Subcutaneous abdominal adipose tissue (tissue), 5 donors: ENCODE measurements around the gene TTC39B.

ENCODE experiments used
- H3K27ac ChIP-seq: one replicate; pipeline ENCODE4 v1.7.0; 2013; ENCODE audit warnings: low read depth, mild to moderate bottlenecking, inconsistent platforms, low read length, moderate library complexity
- H3K27me3 ChIP-seq, 5 donors: one replicate each; pipeline ENCODE4 v1.7.0; 2013; ENCODE audit warnings: low read length in 5 of 5, inconsistent platforms in 1 of 5; ENCODE audit not compliant: control insufficient read depth in 5 of 5, insufficient read depth in 4 of 5
- H3K36me3 ChIP-seq, 5 donors: one replicate each; pipeline ENCODE4 v1.7.0; 2013; ENCODE audit warnings: low read length in 5 of 5; ENCODE audit not compliant: control insufficient read depth in 5 of 5, insufficient read depth in 5 of 5
- H3K4me1 ChIP-seq, 5 donors: one replicate each; pipeline ENCODE4 v1.7.0; 2013; ENCODE audit warnings: low read length in 5 of 5, mild to moderate bottlenecking in 3 of 5, moderate library complexity in 1 of 5; ENCODE audit not compliant: control insufficient read depth in 5 of 5, insufficient read depth in 5 of 5
- H3K4me3 ChIP-seq, 5 donors: one replicate each; pipeline ENCODE4 v1.7.0; 2013; ENCODE audit warnings: low read length in 5 of 5, low read depth in 1 of 5
- H3K9ac ChIP-seq, 5 donors: one replicate each; pipeline ENCODE4 v1.7.0; 2013; ENCODE audit warnings: low read length in 5 of 5, mild to moderate bottlenecking in 4 of 5, moderate library complexity in 3 of 5
- H3K9me3 ChIP-seq, 5 donors: one replicate each; pipeline ENCODE4 v1.7.0; 2013; ENCODE audit warnings: low read length in 5 of 5; ENCODE audit not compliant: control insufficient read depth in 5 of 5
- donor health status: healthy.
- donor health status: healthy.
- donor health status: healthy.
- donor health status: healthy.
- donor health status: healthy.

The TTC39B gene

DNA sequence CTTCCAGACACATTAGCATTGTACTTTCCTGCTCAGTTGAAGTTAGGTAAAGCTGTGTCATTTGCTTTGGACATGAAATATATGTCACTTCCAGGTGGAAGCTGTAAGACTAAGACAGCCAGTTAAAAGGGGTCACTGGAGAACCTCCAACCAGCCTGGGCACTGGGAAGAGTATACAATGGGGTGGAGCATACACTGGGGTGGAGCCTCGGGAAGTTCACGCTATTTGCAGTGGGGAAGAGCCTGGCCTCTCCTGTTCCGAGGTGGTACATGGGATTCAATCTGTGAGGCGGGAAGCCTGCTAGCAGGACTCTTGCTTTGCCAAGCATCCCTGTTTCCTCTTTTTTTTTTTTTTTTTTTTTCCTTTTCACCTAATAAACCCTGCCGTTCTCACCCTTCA, 145.3 kb downstream of the TTC39B start:
- Histone ChIP-seq H3K4me1 (peaks cover 0 to 10% (median 0%) of the 10 kb centered on the region in 5 donors), H3K9me3 (no peaks in the 10 kb centered on the region), H3K4me3 (no peak overlapping the region), H3K27ac (no peak overlapping the region), H3K9ac (no peak overlapping the region), H3K27me3 (no peaks in the 10 kb centered on the region), H3K36me3 (no peaks in the 10 kb centered on the region)

- Histone ChIP-seq H3K27ac (no peak overlapping the region), H3K9ac (no peak overlapping the region), H3K4me1 (peaks cover 3 to 21% (median 10%) of the 10 kb centered on the region in 5 donors), H3K27me3 (no peaks in the 10 kb centered on the region), H3K4me3 (no peak overlapping the region), H3K36me3 (no peaks in the 10 kb centered on the region), H3K9me3 (no peaks in the 10 kb centered on the region)
Observed at GRCh38 chr9:15160673-15161072, 146.3 kb downstream of the TTC39B start.

GRCh38 chr9:15158064-15158463, 149.0 kb downstream of the TTC39B start:
- no peaks in the 10 kb centered on the region for H3K36me3 ChIP-seq
- no peak overlapping the region for H3K4me3 ChIP-seq
- H3K27me3 ChIP-seq: no peaks in the 10 kb centered on the region
- no peak overlapping the region for H3K27ac ChIP-seq
- H3K4me1 ChIP-seq: peaks cover 3 to 26% (median 13%) of the 10 kb centered on the region in 5 donors
- no peaks in the 10 kb centered on the region for H3K9me3 ChIP-seq
- H3K9ac ChIP-seq: no peak overlapping the region

DNA sequence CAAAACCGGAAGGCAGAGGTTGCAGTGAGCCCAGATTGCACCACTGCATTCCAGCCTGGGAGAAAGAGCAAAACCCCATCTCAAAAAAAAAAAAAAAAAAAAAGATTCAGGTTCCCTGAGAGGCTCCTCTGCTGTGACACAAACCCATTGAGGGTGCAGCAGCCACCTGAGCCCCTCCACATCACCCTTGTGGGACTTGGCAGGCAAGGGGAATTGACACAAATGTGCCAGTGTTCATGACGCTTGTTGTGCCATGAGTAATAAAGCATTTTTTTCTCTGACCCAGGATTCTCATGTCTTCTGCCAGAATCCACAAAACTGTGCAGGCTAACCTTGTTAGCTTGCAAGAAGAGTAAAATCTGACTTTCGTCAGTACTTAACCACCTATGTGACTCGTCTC, 149.6 kb downstream of the TTC39B start:
- Histone ChIP-seq H3K36me3 (no peaks in the 10 kb centered on the region), H3K9ac (no peak overlapping the region), H3K27ac (no peak overlapping the region), H3K27me3 (no peaks in the 10 kb centered on the region), H3K9me3 (no peaks in the 10 kb centered on the region), H3K4me1 (peaks cover 3 to 26% (median 13%) of the 10 kb centered on the region in 5 donors), H3K4me3 (no peak overlapping the region)

DNA sequence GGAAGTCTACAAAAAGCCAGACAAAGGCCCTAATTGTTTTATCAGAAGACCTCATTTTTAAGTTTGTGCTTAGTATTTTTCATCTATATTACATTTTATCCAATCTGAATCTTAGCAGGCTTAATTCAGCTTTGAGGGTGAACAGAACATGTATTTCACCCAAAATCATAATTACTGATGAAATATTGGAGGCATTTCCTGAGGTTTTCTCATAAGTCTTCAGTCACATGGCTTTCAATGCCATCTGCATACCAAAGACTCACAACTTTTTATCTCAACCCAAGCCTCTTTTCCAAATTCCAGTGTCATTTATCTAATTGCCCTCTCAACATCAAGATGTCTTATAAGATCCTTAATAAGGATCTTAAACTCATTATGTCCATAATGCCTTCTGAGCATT, 150.8 kb downstream of the TTC39B start:
- no peaks in the 10 kb centered on the region for H3K36me3 ChIP-seq
- H3K9ac ChIP-seq: no peak overlapping the region
- peak overlapping the region; percentile 59 for H3K27ac ChIP-seq
- H3K4me1 ChIP-seq: peaks cover 3 to 28% (median 13%) of the 10 kb centered on the region in 5 donors
- no peak overlapping the region for H3K4me3 ChIP-seq
- no peaks in the 10 kb centered on the region for H3K27me3 ChIP-seq
- H3K9me3 ChIP-seq: no peaks in the 10 kb centered on the region

GRCh38 chr9:15155826-15156225, 151.2 kb downstream of the TTC39B start:
- Histone ChIP-seq H3K4me3 (no peak overlapping the region), H3K27me3 (no peaks in the 10 kb centered on the region), H3K36me3 (no peaks in the 10 kb centered on the region), H3K4me1 (peaks cover 3 to 32% (median 13%) of the 10 kb centered on the region in 5 donors), H3K9ac (no peak overlapping the region), H3K9me3 (no peaks in the 10 kb centered on the region), H3K27ac (peak overlapping the region; percentile 59)

GRCh38 chr9:15155323-15155722, 151.7 kb downstream of the TTC39B start:
- H3K36me3 ChIP-seq: no peaks in the 10 kb centered on the region
- peak overlapping the region; percentile 59 for H3K27ac ChIP-seq
- H3K27me3 ChIP-seq: no peaks in the 10 kb centered on the region
- no peaks in the 10 kb centered on the region for H3K9me3 ChIP-seq
- H3K4me1 ChIP-seq: peaks cover 3 to 37% (median 13%) of the 10 kb centered on the region in 5 donors
- H3K9ac ChIP-seq: no peak overlapping the region
- no peak overlapping the region for H3K4me3 ChIP-seq

GRCh38 chr9:15154677-15155076, 152.3 kb downstream of the TTC39B start:
- Histone ChIP-seq H3K9ac (no peak overlapping the region), H3K4me3 (no peak overlapping the region), H3K9me3 (no peaks in the 10 kb centered on the region), H3K27me3 (no peaks in the 10 kb centered on the region), H3K36me3 (no peaks in the 10 kb centered on the region), H3K27ac (no peak overlapping the region), H3K4me1 (peaks cover 3 to 37% (median 13%) of the 10 kb centered on the region in 5 donors)

GRCh38 chr9:15153961-15154360, 153.1 kb downstream of the TTC39B start:
- Histone ChIP-seq H3K27ac (no peak overlapping the region), H3K9me3 (no peaks in the 10 kb centered on the region), H3K4me1 (peaks cover 3 to 37% (median 13%) of the 10 kb centered on the region in 5 donors)

GRCh38 chr9:15150939-15151338, 156.1 kb downstream of the TTC39B start:
- peaks cover 0 to 19% (median 6%) of the 10 kb centered on the region in 5 donors for H3K4me1 ChIP-seq
- H3K36me3 ChIP-seq: no peaks in the 10 kb centered on the region
- H3K27me3 ChIP-seq: no peaks in the 10 kb centered on the region
- no peaks in the 10 kb centered on the region for H3K9me3 ChIP-seq
- H3K4me3 ChIP-seq: no peak overlapping the region
- no peak overlapping the region for H3K27ac ChIP-seq
- no peak overlapping the region for H3K9ac ChIP-seq

More at GRCh38 chr9:15153961-15154360, 153.1 kb downstream of the TTC39B start:
- no peaks in the 10 kb centered on the region for H3K36me3 ChIP-seq
- no peak overlapping the region for H3K9ac ChIP-seq
- H3K4me3 ChIP-seq: no peak overlapping the region
- H3K27me3 ChIP-seq: no peaks in the 10 kb centered on the region

DNA sequence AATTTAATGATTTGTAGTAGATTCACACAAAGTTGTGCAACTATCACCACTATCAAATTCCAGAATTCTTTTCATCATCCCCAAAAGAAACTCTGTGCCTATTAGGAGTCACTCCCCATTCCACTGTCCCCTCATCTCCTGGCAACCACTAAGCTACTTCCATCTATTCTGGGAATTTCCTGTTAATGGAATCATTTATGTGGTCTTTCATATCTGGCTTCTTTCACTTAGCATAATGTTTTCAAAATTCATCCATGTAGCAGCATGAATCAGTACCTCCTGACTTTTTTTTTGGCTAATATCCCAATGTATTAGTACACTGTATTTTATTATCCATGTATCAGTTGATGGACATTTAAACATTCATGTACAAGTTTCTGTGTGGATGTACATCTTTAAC, 157.6 kb downstream of the TTC39B start:
- Histone ChIP-seq H3K27me3 (no peaks in the 10 kb centered on the region), H3K9ac (no peak overlapping the region), H3K36me3 (no peaks in the 10 kb centered on the region), H3K4me1 (peaks cover 0 to 11% (median 0%) of the 10 kb centered on the region in 5 donors), H3K4me3 (no peak overlapping the region), H3K9me3 (no peaks in the 10 kb centered on the region), H3K27ac (no peak overlapping the region)
